Embryonic facial prominence (tissue), 1 donor: ENCODE measurements around the gene OGFR.

ENCODE experiments used
- DNase-seq: peaks from one replicate; pipeline ENCODE4 v3.0.0-alpha.2; 2016; ENCODE audit errors: extremely low spot score

The OGFR gene

DNA sequence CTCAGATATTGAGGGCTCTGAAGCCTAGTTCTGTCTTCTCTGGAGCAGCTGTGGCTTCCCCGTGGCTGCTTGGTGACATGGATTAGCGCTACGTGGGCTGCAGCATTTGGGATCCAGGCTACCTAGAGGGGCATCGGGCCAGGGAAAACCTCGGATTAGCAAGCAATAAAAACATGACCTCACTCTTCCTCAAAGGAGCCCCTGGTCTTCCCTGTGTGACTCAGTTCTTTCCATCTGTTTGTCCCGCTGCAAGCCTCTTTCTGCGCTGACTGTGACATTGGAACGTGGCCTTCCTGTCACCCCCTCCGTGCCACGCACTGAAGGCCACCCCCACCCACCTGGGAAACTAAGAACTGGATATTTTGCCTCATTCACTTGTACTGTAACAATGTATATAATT, 4.8 kb upstream of the OGFR start:
- no peak for DNase-seq

DNA sequence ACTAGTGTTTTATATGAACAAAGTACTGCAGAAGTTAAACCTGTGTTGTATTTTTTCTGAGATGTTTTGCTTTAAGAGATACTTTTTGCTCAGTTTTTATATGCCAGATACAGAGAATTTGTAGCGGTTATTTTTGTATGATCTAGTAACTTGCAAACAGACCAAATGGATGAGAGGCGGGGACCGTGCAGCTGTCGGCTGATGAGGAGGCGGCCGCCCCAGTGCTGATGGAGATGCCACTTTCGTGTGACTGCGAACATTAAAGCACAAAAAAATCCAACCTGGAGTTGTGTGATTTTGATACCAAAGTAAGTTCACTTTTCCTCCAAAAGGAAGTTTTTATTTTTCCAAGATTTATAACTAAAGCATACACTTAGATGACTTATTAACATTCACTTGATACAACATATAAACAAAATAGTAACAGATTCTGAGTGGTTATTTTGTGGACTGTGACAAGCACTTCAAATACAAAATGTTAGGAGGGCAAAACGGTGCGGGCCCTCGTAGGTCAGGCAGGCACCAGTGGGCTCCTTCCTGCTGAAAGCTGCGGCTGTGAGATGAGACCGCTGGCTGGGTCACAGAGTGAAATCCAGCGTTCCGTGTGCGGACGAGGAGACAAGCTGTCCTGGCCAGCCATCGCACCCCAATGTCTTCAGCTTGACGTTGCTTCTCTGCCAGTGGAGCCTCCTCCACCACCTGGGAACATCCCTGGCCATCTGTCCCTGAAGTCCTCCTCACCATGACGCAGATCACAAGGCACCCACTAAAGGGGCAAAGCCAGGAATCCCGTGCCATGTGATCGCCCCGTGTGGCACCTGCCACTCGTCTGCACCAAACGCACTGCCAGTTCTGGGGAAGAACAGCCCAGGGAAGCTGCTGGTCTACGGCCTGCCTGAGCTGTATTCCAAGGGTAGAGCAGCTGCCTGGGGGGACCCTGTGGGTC, 4.0 kb upstream of the OGFR start:
- no peak for DNase-seq

GRCh38 chr20:62801284-62802010, 3.2 kb upstream of the OGFR start:
- DNase-seq: no peak

- DNase-seq: no peak
Observed at GRCh38 chr20:62802026-62802712, 2.5 kb upstream of the OGFR start.

- DNase-seq: no peak
Observed at GRCh38 chr20:62804021-62804626, 511 bp upstream of the OGFR start.

DNA sequence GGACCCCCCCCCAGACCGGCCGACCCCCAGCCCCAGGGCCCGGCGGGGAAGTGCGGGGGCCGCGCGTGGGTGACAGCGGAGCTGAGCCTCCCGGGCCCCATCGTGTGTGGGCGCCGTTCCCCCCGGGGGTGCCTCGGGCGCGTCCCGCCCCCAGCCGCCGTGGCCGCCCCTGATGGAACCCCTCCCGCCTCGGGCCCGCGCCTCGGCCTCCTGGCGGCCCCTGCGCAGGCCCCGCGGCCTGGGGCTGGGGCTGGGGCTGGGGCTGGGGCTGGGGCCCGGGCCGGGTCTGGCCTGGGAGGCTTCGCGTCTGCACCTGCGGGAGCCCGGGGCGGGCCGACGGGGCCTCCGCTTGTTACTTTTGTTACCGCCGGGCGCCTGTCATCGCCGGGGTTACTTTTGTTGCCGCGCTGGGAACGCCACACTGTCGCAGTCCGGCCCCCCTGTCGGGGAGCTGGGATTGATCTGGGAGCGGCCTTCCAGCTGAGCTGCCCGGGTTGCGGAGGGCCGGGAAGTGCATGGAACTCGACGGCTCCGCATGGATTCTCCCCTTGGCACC, 598 bp downstream of the OGFR start:
- DNase-seq: no peak

- no peak for DNase-seq
Observed at GRCh38 chr20:62805711-62806382, 1.2 kb downstream of the OGFR start.

GRCh38 chr20:62806383-62807050, 1.9 kb downstream of the OGFR start:
- DNase-seq: no peak

GRCh38 chr20:62807444-62808210, 3.0 kb downstream of the OGFR start:
- DNase-seq: no peak

DNA sequence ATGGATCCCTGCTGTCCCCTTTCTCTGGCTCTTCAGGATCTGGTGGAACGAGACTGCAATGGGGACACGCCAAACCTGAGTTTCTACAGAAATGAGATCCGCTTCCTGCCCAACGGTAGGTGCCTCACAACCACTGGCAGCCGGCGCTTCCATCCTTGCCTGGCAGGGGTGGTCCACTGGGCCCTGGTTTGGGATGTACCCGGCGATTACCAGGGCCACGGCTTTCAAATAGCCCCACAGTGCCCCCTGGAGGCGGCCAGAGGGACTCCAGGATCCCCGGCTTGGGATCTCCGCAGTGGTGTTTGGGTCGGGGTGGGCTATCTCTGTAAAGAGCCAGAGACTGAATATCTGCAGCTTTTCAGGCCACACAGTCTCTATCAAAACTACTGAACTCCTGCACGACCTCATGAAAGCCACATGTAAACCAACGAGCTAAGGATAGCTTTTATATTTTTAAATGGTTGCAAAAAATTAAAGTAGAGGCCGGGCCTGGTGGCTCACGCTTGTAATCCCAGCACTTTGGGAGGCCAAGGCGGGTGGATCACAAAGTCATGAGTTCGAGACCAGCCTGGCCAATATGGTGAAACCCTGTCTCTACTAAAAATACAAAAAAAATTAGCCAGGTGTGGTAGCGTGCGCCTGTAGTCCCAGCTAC, 3.7 kb downstream of the OGFR start:
- no peak for DNase-seq

GRCh38 chr20:62809530-62810428, 5.1 kb downstream of the OGFR start:
- no peak for DNase-seq

- no peak for DNase-seq
Observed at GRCh38 chr20:62811320-62811719, 6.7 kb downstream of the OGFR start.

DNA sequence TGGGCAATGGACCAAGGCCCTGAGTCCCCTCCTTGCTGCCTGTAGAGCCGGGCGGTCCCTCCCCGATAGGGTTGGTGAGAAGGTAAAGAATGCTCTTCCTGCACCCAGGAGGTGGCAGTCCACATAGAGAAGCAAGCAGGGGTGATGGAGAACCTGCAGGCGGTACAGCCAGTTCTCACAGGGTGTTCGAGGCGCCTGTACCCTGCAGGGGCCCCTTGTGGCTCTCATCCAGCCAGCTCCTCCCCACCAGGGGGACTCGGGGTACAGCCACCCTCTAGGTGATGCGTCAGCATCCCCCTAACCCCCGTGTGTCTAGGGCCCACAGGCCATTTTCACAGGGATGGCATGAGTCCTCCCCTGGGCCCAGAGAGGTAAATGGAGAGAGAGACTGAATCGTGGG, 7.1 kb downstream of the OGFR start:
- no peak for DNase-seq

GRCh38 chr20:62812181-62812906, 7.7 kb downstream of the OGFR start:
- DNase-seq: no peak

GRCh38 chr20:62812907-62813200, 8.2 kb downstream of the OGFR start:
- DNase-seq: no peak

DNA sequence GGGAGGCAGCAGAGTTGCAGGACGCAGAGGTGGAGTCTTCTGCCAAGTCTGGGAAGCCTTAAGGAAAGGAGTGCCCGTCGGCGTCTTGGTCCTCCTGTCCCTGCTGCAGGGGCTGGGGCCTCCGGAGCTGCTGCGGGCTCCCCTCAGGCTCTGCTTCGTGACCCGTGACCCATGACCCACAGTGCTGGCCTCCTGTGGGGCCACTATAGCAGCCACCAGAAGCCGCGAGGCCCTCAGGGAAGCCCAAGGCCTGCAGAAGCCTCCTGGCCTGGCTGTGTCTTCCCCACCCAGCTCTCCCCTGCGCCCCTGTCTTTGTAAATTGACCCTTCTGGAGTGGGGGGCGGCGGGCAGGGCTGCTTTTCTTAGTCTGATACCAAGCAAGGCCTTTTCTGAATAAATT, 9.0 kb downstream of the OGFR start:
- no peak for DNase-seq

DNA sequence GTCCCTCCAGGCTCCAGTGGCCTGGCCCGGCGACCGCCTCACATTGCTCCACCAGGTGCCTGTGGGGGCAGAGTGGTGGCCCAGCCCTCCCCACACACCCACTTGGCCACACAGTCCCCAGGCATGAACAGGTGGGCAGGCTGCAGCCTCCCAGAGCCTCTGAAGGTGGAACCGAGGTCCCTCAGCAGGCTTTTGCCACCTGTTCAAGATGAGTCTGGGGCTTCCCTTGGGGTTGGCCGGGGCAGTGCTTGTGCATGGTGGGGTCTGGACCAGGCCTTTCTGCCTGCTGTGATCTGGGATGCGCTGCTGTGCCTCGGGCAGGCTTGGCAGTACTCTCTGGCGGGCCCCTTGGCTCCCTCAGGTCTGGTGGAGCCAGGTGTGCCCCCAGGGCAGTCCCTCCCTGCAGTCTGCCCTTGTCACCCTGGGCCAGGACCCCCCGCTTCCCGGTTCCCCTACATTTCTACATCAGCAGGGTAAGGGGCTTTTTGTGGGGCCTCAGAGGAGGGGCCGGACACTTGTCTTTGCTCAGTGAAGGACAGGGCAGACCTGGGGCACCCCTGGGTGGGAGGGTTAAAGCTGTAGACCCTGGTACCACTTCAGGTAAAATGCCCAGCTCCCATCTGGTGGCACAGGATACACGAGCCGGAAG, 9.5 kb downstream of the OGFR start:
- no peak for DNase-seq
